Caco-2 (cell line): ENCODE measurements around the gene COL9A3. TPM values are rescaled to one million over a fixed set of nuclear protein-coding genes. Genes with fewer than 3 reads are reported as not detected.

Source experiments
- BruUV-seq: library from RNA; stranded (reverse); fragments of 400-500 nt; replicated peaks from 2 replicates; lab custom pipeline; 2021; lab: Mats Ljungman, UMichigan
- CTCF ChIA-PET: fragments of 300-600 bp; sonication (Branson Sonifier 250); formaldehyde crosslinking; loops from one replicate; lab custom pipeline; 2022; ENCODE audit warnings: antibody characterized with exemption; lab: Charles Lee
- POLR2A ChIA-PET: fragments of 300-600 bp; sonication (Branson Sonifier 250); formaldehyde crosslinking; loops from one replicate; lab custom pipeline; 2022; ENCODE audit warnings: antibody characterized with exemption; lab: Charles Lee
- DNase-seq, 2 experiments: peaks; one replicate each; pipeline versions ENCODE4 v3.0.0 to v3.0.0-alpha.2; 2020 to 2022
- H3K27me3 ChIP-seq: replicated peaks from 2 replicates; pipeline ENCODE4 v1.6.0; 2011; ENCODE audit warnings: low read length; ENCODE audit not compliant: control insufficient read depth, insufficient read depth
- H3K36me3 ChIP-seq: 2 replicates; pipeline ENCODE4 v1.5.1; 2011; ENCODE audit warnings: low read length; ENCODE audit not compliant: control insufficient read depth, insufficient read depth
- H3K4me1 ChIP-seq: fragments of 250-450 bp; sonication (Bioruptor Pico); 2 replicates; pipeline ENCODE4 v1.5.1; 2020; ENCODE audit warnings: mild to moderate bottlenecking
- H3K4me3 ChIP-seq: 2 replicates; pipeline ENCODE4 v1.5.1; 2011; ENCODE audit warnings: low read depth, mild to moderate bottlenecking, control low read depth, low read length
- H3K9me3 ChIP-seq: fragments of 250-450 bp; sonication (Bioruptor Pico); 2 replicates; pipeline ENCODE4 v1.5.1; 2020; ENCODE audit warnings: mild to moderate bottlenecking, moderate library complexity
- H3K27ac Mint-ChIP-seq: one replicate; pipeline ENCODE4 v1.8.0; 2022; ENCODE audit warnings: mixed read lengths; ENCODE audit not compliant: unreplicated experiment
- H3K27me3 Mint-ChIP-seq: one replicate; pipeline ENCODE4 v1.8.0; 2022; ENCODE audit warnings: mixed read lengths; ENCODE audit not compliant: insufficient read depth, unreplicated experiment
- H3K36me3 Mint-ChIP-seq: one replicate; pipeline ENCODE4 v1.8.0; 2022; ENCODE audit warnings: mild to moderate bottlenecking, mixed read lengths; ENCODE audit not compliant: insufficient read depth, unreplicated experiment
- H3K4me1 Mint-ChIP-seq: one replicate; pipeline ENCODE4 v1.8.0; 2022; ENCODE audit warnings: low read depth, mixed read lengths; ENCODE audit not compliant: unreplicated experiment
- H3K4me3 Mint-ChIP-seq: one replicate; pipeline ENCODE4 v1.8.0; 2022; ENCODE audit warnings: mild to moderate bottlenecking, moderate library complexity, mixed read lengths; ENCODE audit not compliant: unreplicated experiment
- H3K9me3 Mint-ChIP-seq: one replicate; pipeline ENCODE4 v1.8.0; 2022; ENCODE audit warnings: mixed read lengths; ENCODE audit not compliant: unreplicated experiment
- CTCF ChIP-seq, 2 experiments: fragments of 200-600 bp in 1 of 2; IDR thresholded peaks; 1 replicate in 1 of 2; 2 replicates in 1 of 2; pipeline versions ENCODE4 v1.5.1 to v1.8.0; 2011 to 2022; ENCODE audit warnings: antibody characterized with exemption in 1 of 2, control low read depth in 1 of 2, inconsistent platforms in 1 of 2, low read depth in 1 of 2, low read length in 1 of 2, mild to moderate bottlenecking in 1 of 2, moderate library complexity in 1 of 2; ENCODE audit not compliant: insufficient read depth in 1 of 2, severe bottlenecking in 1 of 2, unreplicated experiment in 1 of 2
- intact Hi-C: fragments of 100-400 bp; cut with micrococcal nuclease; formaldehyde crosslinking; loops from one replicate; pipeline ENCODE4 v1.10.0; 2022; ENCODE audit not compliant: unreplicated experiment
- total RNA-seq: library from RNA; stranded (reverse); gene quantifications from 2 replicates; pipeline ENCODE4 v1.2.3, GENCODE V29; 2022

The COL9A3 gene
- total RNA-seq, 1 experiment from 2014 or later, result 6.4 TPM

DNA sequence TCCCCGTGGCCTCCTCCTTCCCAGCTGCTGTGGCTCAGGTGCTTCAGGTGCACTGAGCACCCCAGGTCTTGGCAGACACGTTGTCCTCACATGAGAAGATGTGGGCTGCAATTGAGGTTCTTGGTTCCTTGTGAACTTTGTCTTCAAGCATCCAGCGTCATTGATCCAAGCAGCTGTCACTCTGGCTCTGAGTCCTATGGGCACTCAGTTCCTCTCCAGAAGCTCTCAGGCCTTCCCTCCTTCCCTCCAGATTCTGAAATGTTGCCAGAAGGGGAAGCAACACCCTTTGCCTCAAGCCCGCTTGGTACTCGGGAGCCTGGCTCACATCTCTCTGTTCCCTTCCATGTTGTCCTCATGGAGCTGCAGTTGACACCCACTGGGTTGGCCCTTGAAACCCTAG, 29.0 kb upstream of the COL9A3 start:
- no peak for DNase-seq
- no peak overlapping the region for H3K4me3 ChIP-seq
- no peaks in the 10 kb centered on the region for H3K27me3 Mint-ChIP-seq
- no peaks in the 10 kb centered on the region for H3K9me3 ChIP-seq
- no peaks in the 10 kb centered on the region for H3K36me3 ChIP-seq
- no peak for TF ChIP-seq CTCF (IDR thresholded peaks at IDR 0.05; ENCODE audit: insufficient read depth in 1 of 2, low read depth in 1 of 2, low read length in 1 of 2, severe bottlenecking in 1 of 2, unreplicated experiment in 1 of 2)
- H3K27ac Mint-ChIP-seq, result no peak overlapping the region
- intact Hi-C loops, result no loop called here
- ChIA-PET POLR2A (no interaction called here), CTCF (interaction anchor here (0.9 to 1.9 kb wide), 5 partner anchors 8 to 121 kb away, joined by 3 to 11 read pairs (median 3); partner anchors contain the start of genes MRGBP and OGFR)
- no TSS peak for BruUV-seq
- H3K9me3 Mint-ChIP-seq, result no peaks in the 10 kb centered on the region
- H3K36me3 Mint-ChIP-seq, result no peaks in the 10 kb centered on the region
- no peak overlapping the region for H3K4me3 Mint-ChIP-seq
- H3K4me1 ChIP-seq, result no peaks in the 10 kb centered on the region
- H3K27me3 ChIP-seq, result no peaks in the 10 kb centered on the region
- no peaks in the 10 kb centered on the region for H3K4me1 Mint-ChIP-seq

GRCh38 chr20:62788607-62789006, 28.2 kb upstream of the COL9A3 start:
- H3K4me1 Mint-ChIP-seq, result no peaks in the 10 kb centered on the region
- ChIA-PET POLR2A (no interaction called here), CTCF (interaction anchor here (0.9 to 1.9 kb wide), 6 partner anchors 8 to 122 kb away, joined by 3 to 11 read pairs (median 3); partner anchors contain the start of genes MRGBP and OGFR)
- H3K36me3 Mint-ChIP-seq, result no peaks in the 10 kb centered on the region
- no peak for TF ChIP-seq CTCF (IDR thresholded peaks at IDR 0.05; ENCODE audit: insufficient read depth in 1 of 2, low read depth in 1 of 2, low read length in 1 of 2, severe bottlenecking in 1 of 2, unreplicated experiment in 1 of 2)
- Histone ChIP-seq H3K9me3 (no peaks in the 10 kb centered on the region), H3K4me1 (peaks cover under 1% of the 10 kb centered on the region), H3K27me3 (no peaks in the 10 kb centered on the region), H3K36me3 (no peaks in the 10 kb centered on the region), H3K4me3 (no peak overlapping the region)
- H3K27me3 Mint-ChIP-seq, result no peaks in the 10 kb centered on the region
- no peaks in the 10 kb centered on the region for H3K9me3 Mint-ChIP-seq
- no peak overlapping the region for H3K4me3 Mint-ChIP-seq
- DNase-seq, result no peak
- intact Hi-C loops, result no loop called here
- BruUV-seq, result no TSS peak
- no peak overlapping the region for H3K27ac Mint-ChIP-seq

GRCh38 chr20:62790075-62790474, 26.8 kb upstream of the COL9A3 start:
- BruUV-seq, result no TSS peak
- Mint-ChIP-seq H3K9me3 (no peaks in the 10 kb centered on the region), H3K36me3 (peaks cover 15% of the 10 kb centered on the region), H3K27me3 (no peaks in the 10 kb centered on the region), H3K4me1 (no peaks in the 10 kb centered on the region), H3K27ac (no peak overlapping the region), H3K4me3 (no peak overlapping the region)
- ChIA-PET CTCF (interaction anchor here (1.1 to 1.7 kb wide), 3 partner anchors 25 to 167 kb away, joined by 3 to 8 read pairs (median 4); no protein-coding TSS in a partner anchor), POLR2A (no interaction called here)
- H3K36me3 ChIP-seq, result no peaks in the 10 kb centered on the region
- H3K4me1 ChIP-seq, result peaks cover 5% of the 10 kb centered on the region
- intact Hi-C loops, result loop anchor here (5.0 to 10.0 kb wide), 3 partner anchors 63 to 485 kb away; partner anchors contain the start of gene ADRM1
- no peak overlapping the region for H3K4me3 ChIP-seq
- H3K27me3 ChIP-seq, result no peaks in the 10 kb centered on the region
- no peak for TF ChIP-seq CTCF (IDR thresholded peaks at IDR 0.05; ENCODE audit: insufficient read depth in 1 of 2, low read depth in 1 of 2, low read length in 1 of 2, severe bottlenecking in 1 of 2, unreplicated experiment in 1 of 2)
- no peak for DNase-seq
- no peaks in the 10 kb centered on the region for H3K9me3 ChIP-seq
